Nephron (organoid): ENCODE measurements around the gene CEBPG.

Experiments
- H3K27ac Mint-ChIP-seq, 3 experiments: 2 replicates each; pipeline ENCODE4 v1.8.0; 2020; ENCODE audit warnings: mixed read lengths in 3 of 3, mild to moderate bottlenecking in 2 of 3, moderate library complexity in 1 of 3
- H3K27me3 Mint-ChIP-seq: 2 replicates; pipeline ENCODE4 v1.8.0; 2021; ENCODE audit warnings: low read depth, mild to moderate bottlenecking, moderate library complexity, mixed read lengths
- H3K36me3 Mint-ChIP-seq: 2 replicates; pipeline ENCODE4 v1.8.0; 2020; ENCODE audit warnings: low read depth, mixed read lengths
- H3K4me1 Mint-ChIP-seq: 2 replicates; pipeline ENCODE4 v1.8.0; 2020; ENCODE audit warnings: mixed read lengths
- H3K4me3 Mint-ChIP-seq, 3 experiments: 2 replicates each; pipeline ENCODE4 v1.8.0; 2020; ENCODE audit warnings: mild to moderate bottlenecking in 3 of 3, mixed read lengths in 3 of 3, moderate library complexity in 2 of 3
- H3K9me3 Mint-ChIP-seq: 2 replicates; pipeline ENCODE4 v1.8.0; 2020; ENCODE audit warnings: mixed read lengths
- CTCF ChIP-seq, 3 experiments: fragments of 200-600 bp; sonication (generic); IDR thresholded peaks; one replicate each; pipeline ENCODE4 v1.5.0; 2021; ENCODE audit warnings: antibody characterized with exemption in 3 of 3; ENCODE audit not compliant: unreplicated experiment in 3 of 3

Gene CEBPG

GRCh38 chr19:33417751-33418150 lies 44.2 kb downstream of the CEBPG start:
- H3K4me3 Mint-ChIP-seq = no peak overlapping the region
- H3K27me3 Mint-ChIP-seq = peaks cover 6% of the 10 kb centered on the region
- no peak overlapping the region for H3K27ac Mint-ChIP-seq
- no peaks in the 10 kb centered on the region for H3K9me3 Mint-ChIP-seq
- H3K36me3 Mint-ChIP-seq = no peaks in the 10 kb centered on the region
- H3K4me1 Mint-ChIP-seq = peaks cover 7% of the 10 kb centered on the region
- TF ChIP-seq CTCF (IDR thresholded peaks at IDR 0.05; ENCODE audit: unreplicated experiment in 3 of 3) = no peak

DNA sequence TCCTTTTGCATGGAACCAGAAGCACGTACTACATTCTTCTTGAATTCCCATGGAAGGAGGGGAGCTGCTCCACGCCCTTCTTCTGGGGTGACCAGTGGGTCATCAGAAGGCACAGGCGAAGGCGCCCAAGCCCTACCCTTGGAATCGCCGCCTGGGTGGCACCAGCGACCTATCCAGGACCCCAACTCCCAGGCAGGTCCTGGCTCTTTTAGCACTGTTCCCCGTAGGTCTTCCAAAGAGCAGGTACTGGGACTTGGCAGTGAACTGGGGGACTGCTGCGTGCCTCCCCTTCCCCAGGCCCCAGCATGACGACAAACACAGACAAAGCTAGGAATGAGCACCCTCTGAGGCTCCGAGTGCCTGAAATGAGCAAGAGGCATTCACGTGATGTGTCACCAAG lies 45.0 kb downstream of the CEBPG start:
- no peak for TF ChIP-seq CTCF (IDR thresholded peaks at IDR 0.05; ENCODE audit: unreplicated experiment in 3 of 3)
- no peak overlapping the region for H3K4me3 Mint-ChIP-seq
- H3K27ac Mint-ChIP-seq = no peak overlapping the region

GRCh38 chr19:33418871-33419787 lies 45.6 kb downstream of the CEBPG start:
- H3K27me3 Mint-ChIP-seq = peaks cover 6% of the 10 kb centered on the region
- no peak for TF ChIP-seq CTCF (IDR thresholded peaks at IDR 0.05; ENCODE audit: unreplicated experiment in 3 of 3)
- H3K36me3 Mint-ChIP-seq = no peaks in the 10 kb centered on the region
- H3K4me1 Mint-ChIP-seq = peaks cover 7% of the 10 kb centered on the region
- H3K4me3 Mint-ChIP-seq = no peak overlapping the region
- H3K27ac Mint-ChIP-seq = no peak overlapping the region
- H3K9me3 Mint-ChIP-seq = no peaks in the 10 kb centered on the region

More for the DNA sequence above, 45.0 kb downstream of the CEBPG start:
- Mint-ChIP-seq H3K9me3 (no peaks in the 10 kb centered on the region), H3K4me1 (peaks cover 7% of the 10 kb centered on the region), H3K36me3 (no peaks in the 10 kb centered on the region), H3K27me3 (peaks cover 6% of the 10 kb centered on the region)

DNA sequence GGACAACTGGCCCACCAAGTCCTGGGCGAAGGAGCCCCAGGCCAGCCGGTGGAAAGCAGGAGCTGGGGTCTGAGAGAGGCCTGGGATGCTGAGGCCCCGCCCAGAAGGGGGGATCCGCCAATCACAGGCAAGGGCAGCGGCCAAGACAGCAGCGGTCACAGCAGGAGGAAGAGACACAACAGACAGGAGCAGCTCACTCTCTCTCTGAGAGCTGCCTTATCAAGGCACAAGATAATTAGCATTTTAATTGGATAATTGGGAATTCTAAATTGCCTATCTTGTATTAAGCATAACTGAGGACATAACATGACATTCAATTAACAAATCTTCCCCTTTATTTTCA lies 46.2 kb downstream of the CEBPG start:
- no peak for TF ChIP-seq CTCF (IDR thresholded peaks at IDR 0.05; ENCODE audit: unreplicated experiment in 3 of 3)
- H3K4me3 Mint-ChIP-seq = no peak overlapping the region
- H3K27me3 Mint-ChIP-seq = peaks cover 10% of the 10 kb centered on the region
- peaks cover 4% of the 10 kb centered on the region for H3K36me3 Mint-ChIP-seq
- H3K9me3 Mint-ChIP-seq = no peaks in the 10 kb centered on the region
- H3K27ac Mint-ChIP-seq = no peak overlapping the region
- peaks cover 11% of the 10 kb centered on the region for H3K4me1 Mint-ChIP-seq

- Mint-ChIP-seq H3K36me3 (peaks cover 4% of the 10 kb centered on the region), H3K9me3 (no peaks in the 10 kb centered on the region)
- TF ChIP-seq CTCF (IDR thresholded peaks at IDR 0.05; ENCODE audit: unreplicated experiment in 3 of 3) = no peak
These were observed 47.3 kb downstream of the CEBPG start for GRCh38 chr19:33420821-33421220.

DNA sequence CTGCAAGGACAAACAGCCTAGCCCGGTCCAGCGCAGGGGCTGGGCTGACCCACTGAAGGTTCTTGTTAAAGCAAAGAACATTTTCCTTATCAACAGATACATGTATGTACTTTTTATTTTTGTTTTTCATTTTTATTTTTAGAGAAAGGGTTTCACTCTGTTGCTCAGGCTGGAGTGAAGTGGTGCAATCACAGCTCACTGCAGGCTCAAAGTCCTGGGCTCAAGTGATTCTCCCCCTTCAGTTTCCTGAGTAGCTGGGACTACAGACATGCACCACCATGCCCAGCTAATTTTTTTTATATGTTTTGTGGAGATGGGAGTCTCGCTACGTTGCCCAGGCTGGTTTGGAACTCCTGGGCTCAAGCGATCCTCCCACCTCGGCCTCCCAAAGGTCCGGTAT lies 47.9 kb downstream of the CEBPG start:
- no peak for TF ChIP-seq CTCF (IDR thresholded peaks at IDR 0.05; ENCODE audit: unreplicated experiment in 3 of 3)
- no peak overlapping the region for H3K27ac Mint-ChIP-seq
- H3K4me3 Mint-ChIP-seq = no peak overlapping the region
- peaks cover 9% of the 10 kb centered on the region for H3K27me3 Mint-ChIP-seq
- H3K9me3 Mint-ChIP-seq = no peaks in the 10 kb centered on the region
- H3K4me1 Mint-ChIP-seq = peaks cover 10% of the 10 kb centered on the region
- peaks cover 4% of the 10 kb centered on the region for H3K36me3 Mint-ChIP-seq

More at GRCh38 chr19:33420821-33421220, 47.3 kb downstream of the CEBPG start:
- Mint-ChIP-seq H3K27me3 (peaks cover 9% of the 10 kb centered on the region), H3K4me3 (no peak overlapping the region), H3K27ac (no peak overlapping the region), H3K4me1 (peaks cover 11% of the 10 kb centered on the region)
